ENCODE data around the gene HS3ST3B1. TPM values are rescaled to one million over a fixed set of nuclear protein-coding genes. Genes with fewer than 3 reads are reported as not detected.

Gene HS3ST3B1
- total RNA-seq, 1 experiment from 2014 or later: 8.2 TPM

Other genes with a start within 250 kb of the HS3ST3B1 start
- gene COX10, start 231.6 kb upstream of the HS3ST3B1 start, total RNA-seq (2014; rRNA removed; shearing (Covaris generic)): 18.3 and 28.6 TPM in 2 replicates
- not detected in 2 replicates for gene CDRT15, start 64.2 kb upstream of the HS3ST3B1 start, total RNA-seq (2014; rRNA removed; shearing (Covaris generic))